Measurements from ENCODE around the gene DNAH7. TPM values are rescaled to one million over a fixed set of nuclear protein-coding genes. Genes with fewer than 3 reads are reported as not detected.

The DNAH7 gene
- polyA plus RNA-seq, 4 donors, result 0.76 to 9.5 (median 9.3) TPM

GRCh38 chr2:195818526-195818925 lies 250.1 kb downstream of the DNAH7 start:
- no peak for DNase-seq (ENCODE audit: low read depth in 4 of 4, low spot score in 3 of 4)

GRCh38 chr2:195818106-195818505 lies 250.5 kb downstream of the DNAH7 start:
- no peak for DNase-seq (ENCODE audit: low read depth in 4 of 4, low spot score in 3 of 4)

DNA sequence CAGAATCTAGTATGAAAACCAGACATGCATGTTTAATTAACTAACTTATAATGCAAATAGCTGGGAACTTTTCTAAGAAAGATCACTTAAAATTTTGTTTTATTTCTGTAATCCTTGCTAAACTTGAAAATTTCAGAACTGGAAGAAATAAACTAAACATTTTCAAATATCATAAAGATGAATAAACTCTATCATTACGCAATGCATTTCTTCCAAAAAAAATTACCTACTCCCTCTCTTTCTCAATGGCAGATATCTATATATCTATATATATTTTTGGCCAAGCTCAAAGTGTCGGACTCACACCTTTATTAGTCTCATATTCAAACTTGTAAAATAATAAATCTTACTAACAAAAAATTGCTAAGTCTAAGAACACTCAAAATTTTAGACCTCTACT lies 253.6 kb downstream of the DNAH7 start:
- DNase-seq (ENCODE audit: low read depth in 4 of 4, low spot score in 3 of 4), result no peak

- DNase-seq (ENCODE audit: low read depth in 4 of 4, low spot score in 3 of 4), result no peak
These were observed 255.2 kb downstream of the DNAH7 start for GRCh38 chr2:195813421-195813820.

- DNase-seq (ENCODE audit: low read depth in 4 of 4, low spot score in 3 of 4), result no peak
These were observed 258.1 kb downstream of the DNAH7 start for GRCh38 chr2:195810340-195811098.

GRCh38 chr2:195808189-195808588 lies 260.4 kb downstream of the DNAH7 start:
- DNase-seq (ENCODE audit: low read depth in 4 of 4, low spot score in 3 of 4), result no peak

GRCh38 chr2:195805283-195805976 lies 263.2 kb downstream of the DNAH7 start:
- DNase-seq (ENCODE audit: low read depth in 4 of 4, low spot score in 3 of 4), result no peak

DNA sequence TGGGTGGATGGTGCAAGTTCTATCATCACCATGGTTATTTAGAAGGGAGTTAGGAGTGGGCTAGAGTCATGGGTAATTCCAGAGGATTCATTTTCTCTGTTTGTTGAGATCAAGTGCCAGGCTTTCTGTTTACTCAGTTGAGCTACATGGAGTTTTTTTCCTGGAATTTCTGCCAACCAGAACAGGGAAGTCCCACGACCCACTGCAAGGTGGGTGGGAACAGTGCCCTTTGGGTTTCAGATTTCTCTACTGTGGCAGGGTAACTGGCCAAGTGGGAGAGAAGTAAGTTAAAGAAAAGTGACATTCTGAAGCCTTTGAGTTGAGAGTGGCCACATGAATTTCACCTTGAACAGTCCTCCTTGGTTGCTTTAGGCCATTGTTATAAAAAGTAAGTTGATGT lies 272.8 kb downstream of the DNAH7 start:
- DNase-seq (ENCODE audit: low read depth in 4 of 4, low spot score in 3 of 4), result no peak

DNA sequence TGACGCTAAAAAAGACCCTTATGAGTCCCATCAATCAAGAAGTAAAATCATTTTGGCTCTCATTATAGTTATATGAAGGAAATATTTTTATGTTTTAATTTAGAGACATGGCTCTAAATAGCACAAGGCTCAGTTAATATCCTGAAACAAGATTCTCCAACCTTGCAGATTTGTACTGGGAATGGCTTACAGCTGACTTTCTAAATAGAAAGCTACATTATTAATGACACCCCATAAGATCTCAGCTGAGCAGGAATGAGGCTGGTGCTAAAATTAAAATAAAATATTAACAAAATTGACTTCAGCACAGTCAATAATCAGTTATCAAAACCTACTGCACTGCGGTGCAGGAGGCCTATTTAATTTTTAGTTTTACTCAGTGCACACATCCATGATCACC lies 274.8 kb downstream of the DNAH7 start:
- DNase-seq (ENCODE audit: low read depth in 4 of 4, low spot score in 3 of 4), result no peak

DNA sequence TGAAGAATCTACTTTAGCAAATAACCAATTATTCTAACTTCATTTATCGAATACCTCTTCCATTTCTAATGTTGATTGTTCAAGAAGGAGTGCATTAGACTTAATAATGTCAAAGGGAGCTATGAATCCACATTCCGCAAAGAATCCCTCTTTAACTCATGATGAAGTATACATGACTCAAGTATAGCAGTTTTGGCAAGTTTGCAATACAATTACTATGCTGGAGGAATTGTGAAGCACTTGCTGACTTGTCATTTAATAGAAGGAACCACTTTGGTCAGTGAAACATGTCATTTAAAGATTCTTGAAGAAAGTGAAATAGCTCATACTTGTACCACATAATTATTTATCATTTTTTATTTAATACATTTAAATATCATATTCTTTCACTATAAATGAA lies 286.5 kb downstream of the DNAH7 start:
- no peak for DNase-seq (ENCODE audit: low read depth in 4 of 4, low spot score in 3 of 4)

DNA sequence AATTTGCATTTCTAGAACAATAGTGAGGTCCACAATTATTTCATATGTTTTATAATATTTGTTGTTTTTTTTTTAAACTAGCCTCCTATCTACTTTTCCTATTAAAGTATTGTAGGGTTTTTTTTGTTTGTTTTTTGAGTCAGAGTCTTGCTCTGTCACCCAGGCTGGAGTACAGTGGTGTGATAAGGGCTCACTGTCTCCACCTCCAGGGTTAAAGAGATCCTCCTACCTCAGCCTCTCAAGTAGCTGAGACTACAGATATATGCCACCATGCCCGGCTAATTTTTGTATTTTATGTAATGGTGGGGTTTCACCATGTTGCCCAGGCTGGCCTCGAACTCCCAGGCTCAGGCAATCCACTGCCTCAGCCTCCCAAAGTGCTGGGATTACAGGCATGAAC lies 289.1 kb downstream of the DNAH7 start:
- no peak for DNase-seq (ENCODE audit: low read depth in 4 of 4, low spot score in 3 of 4)

DNA sequence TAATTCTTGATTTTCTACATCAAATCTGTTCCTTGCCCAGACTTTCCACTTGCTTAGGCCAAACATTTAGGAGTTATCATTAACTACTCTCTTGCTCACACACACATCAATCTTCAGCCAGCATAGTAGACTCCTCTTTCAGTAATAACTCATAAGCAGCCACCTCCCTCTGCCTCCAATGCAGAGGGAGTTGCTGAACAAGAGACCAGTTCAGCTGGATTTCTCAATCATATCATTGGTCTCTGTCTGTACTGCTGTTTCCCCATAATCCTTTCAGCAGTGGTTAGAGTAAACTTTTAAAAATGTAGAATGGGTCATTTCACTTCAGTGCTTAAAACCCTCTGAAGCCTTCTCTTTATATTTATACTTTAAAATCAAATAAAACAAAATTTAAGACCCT lies 298.7 kb downstream of the DNAH7 start:
- DNase-seq (ENCODE audit: low read depth in 4 of 4, low spot score in 3 of 4), result no peak

GRCh38 chr2:195768431-195768830 lies 300.2 kb downstream of the DNAH7 start:
- no peak for DNase-seq (ENCODE audit: low read depth in 4 of 4, low spot score in 3 of 4)

- no peak for DNase-seq (ENCODE audit: low read depth in 4 of 4, low spot score in 3 of 4)
These were observed 301.9 kb downstream of the DNAH7 start for GRCh38 chr2:195766691-195767090.

- DNase-seq (ENCODE audit: low read depth in 4 of 4, low spot score in 3 of 4), result no peak
These were observed 304.8 kb downstream of the DNAH7 start for GRCh38 chr2:195763866-195764265.

GRCh38 chr2:195759877-195760276 lies 308.8 kb downstream of the DNAH7 start:
- DNase-seq (ENCODE audit: low read depth in 4 of 4, low spot score in 3 of 4), result no peak

- no peak for DNase-seq (ENCODE audit: low read depth in 4 of 4, low spot score in 3 of 4)
These were observed 309.8 kb downstream of the DNAH7 start for GRCh38 chr2:195758846-195759245.

DNA sequence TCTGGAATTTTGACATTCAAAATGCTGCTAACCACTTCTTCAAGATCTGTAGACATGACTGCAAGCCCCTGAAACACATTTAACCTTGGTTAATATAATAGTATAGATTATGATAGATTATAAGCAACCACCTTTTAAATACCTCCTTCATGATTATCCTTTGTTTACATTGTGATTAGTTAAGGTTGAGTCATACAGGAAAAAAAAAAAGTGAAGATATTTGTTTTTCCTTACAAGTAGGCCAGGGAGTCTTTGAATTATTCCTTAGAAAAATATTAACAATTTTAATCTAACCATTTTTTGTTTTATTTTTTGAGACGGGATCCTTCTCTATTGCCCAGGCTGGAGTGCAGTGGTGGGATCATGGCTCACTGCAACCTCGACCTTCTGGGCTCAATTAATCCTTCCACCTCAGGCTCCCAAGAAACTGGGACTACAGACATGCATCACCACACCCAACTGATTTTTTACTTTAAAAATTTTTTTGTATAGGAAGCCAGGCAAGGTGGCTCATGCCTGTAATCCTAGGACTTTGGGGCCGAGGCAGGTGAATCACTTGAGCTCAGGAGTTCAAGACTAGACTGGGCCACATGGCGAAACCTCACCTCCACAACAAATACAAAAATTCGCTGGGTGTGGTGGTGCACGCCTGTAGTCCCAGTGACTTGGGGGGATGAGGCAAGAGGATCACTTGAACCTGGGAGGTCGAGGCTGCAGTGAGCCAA lies 312.3 kb downstream of the DNAH7 start:
- DNase-seq (ENCODE audit: low read depth in 4 of 4, low spot score in 3 of 4), result no peak

DNA sequence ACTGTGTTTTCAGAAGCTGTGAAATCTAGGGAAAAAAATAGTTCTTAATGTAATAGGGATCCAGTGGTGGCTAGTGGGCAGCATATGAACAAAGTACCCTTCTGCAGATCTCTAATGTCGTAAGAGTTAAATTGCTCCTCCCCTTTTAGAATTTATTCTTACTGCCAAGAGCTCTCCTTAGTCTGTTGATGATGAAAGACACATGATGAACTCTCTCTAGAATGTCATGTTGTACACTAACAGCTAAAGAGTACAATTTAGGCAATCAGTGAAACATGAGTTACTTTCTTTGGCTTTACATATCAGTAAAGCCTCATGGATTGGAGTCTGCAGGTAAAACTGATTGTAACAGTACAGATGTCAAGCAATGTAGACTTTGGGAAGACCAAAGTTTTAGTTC lies 327.4 kb downstream of the DNAH7 start:
- DNase-seq (ENCODE audit: low read depth in 4 of 4, low spot score in 3 of 4), result no peak

- no peak for DNase-seq (ENCODE audit: low read depth in 4 of 4, low spot score in 3 of 4)
These were observed 330.9 kb downstream of the DNAH7 start for GRCh38 chr2:195737511-195738325.

- DNase-seq (ENCODE audit: low read depth in 4 of 4, low spot score in 3 of 4), result no peak
These were observed 333.3 kb downstream of the DNAH7 start for GRCh38 chr2:195735347-195735746.
